NCI-H187 treated with DMSO at 0.1 percent for 48 hours (cell line): ENCODE data around the gene PSTPIP1.
"Not testable (repeated sequence)": the region's sequence is repeated elsewhere in the genome, so short reads cannot be mapped to it uniquely, and the experiment has no call there.

ENCODE experiments used
- DNase-seq: peaks from one replicate; lab custom pipeline; 2025; lab: John Stamatoyannopoulos, UW

The PSTPIP1 gene

GRCh38 chr15:76994971-76995945 is at the start of gene PSTPIP1:
Gene PSTPIP1 (plus strand): TSS chr15:76995126. CDS start chr15:76995574, 448 bp downstream.
- DNase-seq = no peak

DNA sequence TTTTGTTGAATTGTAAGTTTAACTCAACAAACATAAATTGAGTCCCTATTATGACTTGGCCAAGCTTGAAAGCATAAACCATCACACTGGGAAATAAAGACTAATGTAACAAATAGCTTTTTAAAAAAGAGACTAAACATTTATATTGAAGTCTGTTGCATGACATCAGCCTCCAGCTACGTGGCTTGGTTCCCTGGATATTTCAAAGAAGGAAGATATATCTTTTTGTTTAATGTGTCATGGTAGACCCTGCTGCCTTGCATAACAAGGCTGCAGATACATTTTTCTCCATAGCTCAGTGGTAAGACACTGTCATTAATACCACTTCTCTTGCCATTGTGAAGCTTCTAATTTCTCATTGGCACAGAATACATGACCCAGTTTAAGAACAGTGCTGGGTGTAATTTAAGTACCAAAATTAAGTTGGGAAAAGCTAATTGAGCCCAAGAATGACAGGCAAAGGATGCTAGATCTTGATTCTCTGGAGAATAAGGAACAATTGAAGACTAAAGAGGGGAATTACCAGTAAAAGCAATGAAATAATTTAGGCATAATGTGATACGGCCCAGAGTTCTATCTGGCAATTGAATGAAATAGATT is 49.3 kb upstream of the PSTPIP1 start:
- no peak for DNase-seq

DNA sequence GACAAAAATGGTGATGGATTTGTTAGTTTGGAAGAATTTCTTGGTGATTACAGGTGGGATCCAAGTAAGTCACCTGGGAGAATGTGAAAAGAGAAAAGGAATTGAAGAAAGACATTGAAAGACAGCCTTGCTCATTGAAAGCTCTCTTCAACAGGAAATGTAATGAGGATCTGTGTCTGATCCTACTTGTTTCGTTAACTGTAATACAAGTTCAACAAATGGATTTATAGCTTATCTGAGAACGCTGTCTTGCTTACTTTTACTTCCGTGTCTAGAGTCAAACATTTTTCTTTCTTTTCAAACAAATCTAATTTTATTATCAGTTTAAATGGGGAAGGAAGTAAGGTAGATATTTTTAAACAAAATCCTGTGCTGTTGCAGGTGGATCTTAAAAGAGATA is 47.5 kb upstream of the PSTPIP1 start:
- no peak for DNase-seq

DNA sequence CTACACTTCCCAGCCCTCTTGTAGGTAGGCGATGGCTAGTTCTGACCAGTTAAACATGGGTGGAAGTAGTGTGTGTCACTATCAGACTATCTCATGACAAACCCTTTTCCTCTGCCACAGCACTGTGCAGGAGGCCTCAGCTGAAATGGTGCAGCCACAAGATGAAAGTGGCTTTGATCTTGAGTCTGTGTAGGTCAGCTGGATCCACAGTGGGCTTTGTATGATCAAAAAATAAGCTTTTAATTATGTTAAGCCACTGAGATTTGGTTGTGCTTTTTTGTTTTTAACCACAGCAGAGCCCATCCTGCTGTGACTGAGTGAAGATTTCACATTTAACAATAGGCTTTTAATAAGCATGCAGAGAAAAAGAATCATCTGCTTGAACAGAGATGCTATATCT is 43.7 kb upstream of the PSTPIP1 start:
- DNase-seq = no peak

GRCh38 chr15:76953913-76954312 is 41.0 kb upstream of the PSTPIP1 start:
- no peak for DNase-seq

DNA sequence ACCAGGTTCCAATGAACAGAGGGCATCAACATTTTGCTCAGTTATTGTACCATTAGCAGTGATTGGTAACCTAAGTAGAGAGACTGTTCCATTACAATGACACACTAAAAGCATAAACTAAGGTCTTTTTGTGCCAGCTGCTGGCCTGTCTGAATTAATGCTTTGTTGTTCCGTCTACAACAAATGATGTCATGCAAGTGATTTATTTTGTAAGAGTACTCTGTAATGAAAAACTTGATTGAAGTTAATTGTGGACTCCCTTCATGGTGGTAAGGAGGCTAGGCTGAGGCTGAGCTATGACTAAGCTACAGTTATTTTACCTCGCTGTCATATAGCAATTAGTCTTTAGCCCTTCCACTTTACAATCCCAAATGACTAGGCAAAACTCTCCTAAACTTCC is 40.2 kb upstream of the PSTPIP1 start:
- no peak for DNase-seq

- DNase-seq = no peak
These were observed 33.5 kb upstream of the PSTPIP1 start for GRCh38 chr15:76961268-76962011.

DNA sequence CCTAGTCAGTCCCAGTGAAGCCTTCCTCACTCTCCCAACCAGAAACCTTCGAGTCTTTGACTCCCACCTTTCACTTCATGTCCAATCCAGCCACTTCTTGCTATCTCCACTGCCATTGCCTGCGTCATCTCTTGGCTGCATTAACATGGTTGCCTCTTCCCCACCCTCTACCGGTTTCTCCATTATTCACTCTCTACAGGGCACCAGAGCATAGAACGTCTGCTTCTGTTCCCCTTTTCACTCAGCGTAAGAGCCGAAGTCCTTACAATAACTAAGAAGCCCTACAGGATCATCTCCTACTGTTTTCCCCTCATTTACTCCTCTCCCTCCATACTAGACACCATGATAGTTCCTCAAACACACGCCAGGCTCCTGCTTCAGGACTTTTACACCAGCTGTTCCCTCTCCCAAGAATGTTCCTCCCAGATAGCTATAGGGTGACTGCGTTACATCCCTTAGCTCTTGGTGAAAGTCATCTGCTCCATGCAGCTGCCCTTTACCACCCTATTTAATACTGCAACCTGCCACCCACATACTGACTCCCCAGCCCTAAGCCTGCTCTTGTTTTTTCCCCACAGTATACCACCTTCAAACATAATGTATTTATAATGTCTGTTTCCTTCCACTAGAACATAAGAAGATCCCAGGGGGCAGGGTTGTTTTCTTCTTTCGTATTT is 32.5 kb upstream of the PSTPIP1 start:
- no peak for DNase-seq

- no peak for DNase-seq
These were observed 31.3 kb upstream of the PSTPIP1 start for GRCh38 chr15:76963596-76963995.

GRCh38 chr15:76964157-76964556 is 30.8 kb upstream of the PSTPIP1 start:
- DNase-seq = no peak

- not testable (repeated sequence) for DNase-seq
These were observed 28.9 kb upstream of the PSTPIP1 start for GRCh38 chr15:76966051-76966450.

- no peak for DNase-seq
These were observed 27.9 kb upstream of the PSTPIP1 start for GRCh38 chr15:76967067-76967466.

GRCh38 chr15:76968306-76968705 is 26.6 kb upstream of the PSTPIP1 start:
- DNase-seq = no peak

DNA sequence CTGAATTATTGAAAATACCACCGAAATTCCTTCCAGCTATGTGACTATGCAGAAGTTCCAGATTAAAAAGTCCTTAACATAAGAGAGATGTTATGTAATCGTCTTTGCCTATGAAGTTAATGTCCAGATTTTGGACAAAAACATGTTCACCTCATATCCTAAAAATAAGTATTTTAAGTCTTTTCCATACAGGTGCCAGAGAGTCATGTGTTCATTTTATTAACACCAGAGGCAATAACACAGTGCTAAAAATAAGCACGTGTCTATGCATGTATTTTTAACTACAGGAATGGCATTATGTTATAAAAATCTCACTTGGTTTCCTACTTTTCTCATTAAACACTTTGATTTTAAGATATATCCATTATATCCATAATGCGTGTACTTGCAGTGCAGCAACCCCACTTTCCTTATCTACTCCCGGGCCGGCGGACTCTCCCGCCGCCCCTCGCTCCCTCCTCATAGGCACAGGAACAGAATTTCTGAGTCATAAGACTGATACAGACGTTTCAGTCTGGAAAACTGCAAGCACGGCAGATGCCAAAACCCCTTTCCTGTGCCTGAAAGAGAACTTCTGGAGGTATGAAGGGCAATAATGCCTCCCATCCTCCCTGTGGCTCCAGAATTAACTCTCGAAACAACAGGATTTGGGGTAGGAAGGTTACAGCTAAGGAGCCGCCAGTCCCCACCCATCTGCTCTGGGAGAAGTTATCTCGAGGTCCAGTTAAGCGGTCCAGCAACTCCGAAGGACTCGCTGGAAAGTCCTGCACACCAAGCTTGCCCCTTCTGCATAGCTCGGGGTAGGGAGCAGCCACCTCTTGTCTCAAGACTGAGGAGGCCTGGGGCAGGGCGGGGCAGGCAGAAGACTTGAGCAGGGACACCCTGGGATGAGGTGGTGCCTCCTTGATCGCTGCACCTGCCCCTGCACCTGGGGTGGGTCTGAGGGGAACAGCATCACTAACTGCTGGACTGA is 22.3 kb upstream of the PSTPIP1 start:
- no peak for DNase-seq

- no peak for DNase-seq
These were observed 21.6 kb upstream of the PSTPIP1 start for GRCh38 chr15:76973362-76973743.

GRCh38 chr15:76973906-76974305 is 21.0 kb upstream of the PSTPIP1 start:
- no peak for DNase-seq

- DNase-seq = no peak
These were observed 20.4 kb upstream of the PSTPIP1 start for GRCh38 chr15:76974456-76975036.

- DNase-seq = no peak
These were observed 18.8 kb upstream of the PSTPIP1 start for GRCh38 chr15:76976141-76976540.

DNA sequence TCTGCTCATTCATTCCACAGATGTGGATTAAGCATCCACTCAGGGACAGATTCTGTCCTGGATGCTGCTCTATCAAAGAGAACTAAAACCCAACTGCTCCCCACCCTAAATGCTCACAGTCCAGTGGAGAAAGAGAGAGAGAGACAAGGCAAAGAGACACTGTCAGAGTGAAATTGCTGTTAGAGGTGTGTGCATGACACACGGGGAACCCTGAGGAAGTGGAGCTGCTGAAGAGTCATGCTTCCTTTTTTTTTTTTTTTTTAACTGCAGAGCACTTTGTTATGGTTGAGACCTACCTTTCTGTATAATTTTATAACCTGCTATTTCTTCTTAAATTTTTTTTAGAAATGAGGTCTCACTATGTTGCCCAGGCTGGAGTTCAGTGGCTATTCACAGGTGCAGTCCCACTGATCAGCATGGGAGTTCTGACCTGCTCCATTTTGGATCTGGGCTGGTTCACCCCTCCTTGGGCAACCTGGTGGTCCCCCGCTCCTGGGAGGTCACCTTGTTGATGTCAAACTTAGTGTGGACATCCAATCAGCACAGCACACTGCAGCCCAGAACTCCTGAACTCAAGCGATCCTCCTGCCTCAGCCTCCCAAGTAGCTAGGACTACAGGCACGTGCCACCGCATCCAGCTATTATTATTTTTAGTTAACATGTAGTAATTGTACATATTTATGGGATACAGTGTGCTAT is 18.2 kb upstream of the PSTPIP1 start:
- no peak for DNase-seq
